K562 (cell line): ENCODE measurements around the gene KLHL35. TPM values are rescaled to one million over a fixed set of nuclear protein-coding genes. Genes with fewer than 3 reads are reported as not detected.

Experiments used
- ATAC-seq: fragments of 200-7000 bp; cut with Tn5 transposase; 3 replicates; pipeline ENCODE4 v1.9.1; 2020; ENCODE audit warnings: moderate library complexity
- BruUV-seq: library from RNA; stranded (reverse); fragments of 400-500 nt; replicated peaks from 2 replicates; lab custom pipeline; 2021; lab: Mats Ljungman, UMichigan
- CTCF ChIA-PET: fragments of 300-600 bp; formaldehyde crosslinking; extraction: SDS; loops from one replicate; lab custom pipeline; 2021; ENCODE audit warnings: low intra/inter-chr PET ratio; lab: Yijun Ruan, JAX
- POLR2A ChIA-PET: fragments of 300-600, 350-650 bp; sonication (Branson Sonifier 250); formaldehyde crosslinking; extraction: SDS; loops from one replicate; lab custom pipeline; 2021; ENCODE audit warnings: antibody characterized with exemption, inconsistent platforms; lab: Yijun Ruan, JAX
- DNase-seq, 4 experiments: peaks; one replicate each; pipeline versions ENCODE4 v3.0.0 to v3.0.0-alpha.2; 2011 to 2018; ENCODE audit warnings: low spot score in 3 of 4, mixed read lengths in 3 of 4; ENCODE audit errors: extremely low read depth in 1 of 4
- FAIRE-seq: peaks from 2 replicates; lab custom pipeline; 2011; peaks lifted over from hg19 to GRCh38; lab: Jason Lieb, UNC
- H2AFZ ChIP-seq: 2 replicates; pipeline ENCODE4 v1.6.0; 2011; ENCODE audit warnings: low read depth, low read length, control low read depth, inconsistent platforms
- H3K27ac ChIP-seq: fragments of 200-600 bp; 3 replicates; pipeline ENCODE4 v1.8.0; 2011; ENCODE audit warnings: low read depth, mild to moderate bottlenecking, control low read depth, inconsistent platforms, low read length, moderate library complexity, mixed read lengths; ENCODE audit errors: extremely low read depth
- H3K27me3 ChIP-seq, 2 experiments: fragments of 300-600 bp in 1 of 2; 2 replicates in 1 of 2; 3 replicates in 1 of 2; pipeline versions ENCODE4 v1.6.0 to v1.8.0; 2011; ENCODE audit warnings: inconsistent platforms in 2 of 2, low read length in 2 of 2, mild to moderate bottlenecking in 1 of 2, mixed read lengths in 1 of 2, moderate library complexity in 1 of 2; ENCODE audit not compliant: control insufficient read depth in 2 of 2, insufficient read depth in 2 of 2
- H3K36me3 ChIP-seq: fragments of 300-600 bp; 3 replicates; pipeline ENCODE4 v1.8.0; 2011; ENCODE audit warnings: mild to moderate bottlenecking, low read length, inconsistent platforms; ENCODE audit not compliant: control insufficient read depth, insufficient read depth
- H3K4me1 ChIP-seq, 2 experiments: fragments of 200-600 bp in 1 of 2; replicated peaks in 1 of 2; 2 replicates in 1 of 2; 3 replicates in 1 of 2; pipeline versions ENCODE4 v1.5.1 to v1.8.0; 2011; ENCODE audit warnings: inconsistent platforms in 2 of 2, low read length in 2 of 2, mild to moderate bottlenecking in 1 of 2, mixed read lengths in 1 of 2, moderate library complexity in 1 of 2; ENCODE audit not compliant: control insufficient read depth in 2 of 2, insufficient read depth in 2 of 2
- H3K4me2 ChIP-seq: 2 replicates; pipeline ENCODE4 v1.6.1; 2011; ENCODE audit warnings: low read length, control low read depth, inconsistent platforms, mixed read lengths; ENCODE audit not compliant: insufficient read depth
- H3K4me3 ChIP-seq: fragments of 200-600 bp; sonication (generic), shearing (Covaris generic); 2 replicates; pipeline ENCODE4 v1.5.1; 2016; ENCODE audit warnings: control low read depth, inconsistent platforms
- H3K79me2 ChIP-seq: fragments of 200-600 bp; 3 replicates; pipeline ENCODE4 v1.8.0; 2011; ENCODE audit warnings: low read length, inconsistent platforms; ENCODE audit not compliant: control insufficient read depth, insufficient read depth
- H3K9ac ChIP-seq, 2 experiments: 2 replicates each; pipeline versions ENCODE4 v1.6.0 to v1.6.1; 2011; ENCODE audit warnings: low read depth in 2 of 2, low read length in 2 of 2, control low read depth in 1 of 2, inconsistent platforms in 1 of 2, mild to moderate bottlenecking in 1 of 2, mixed read lengths in 1 of 2; ENCODE audit not compliant: insufficient read depth in 1 of 2
- H3K9me1 ChIP-seq: one replicate; pipeline ENCODE4 v1.6.0; 2011; ENCODE audit warnings: inconsistent platforms, mild to moderate bottlenecking, low read length, moderate library complexity; ENCODE audit not compliant: control insufficient read depth, insufficient read depth
- H3K9me3 ChIP-seq: replicated peaks from 2 replicates; pipeline ENCODE4 v1.5.1; 2011; ENCODE audit warnings: low read depth, low read length, inconsistent platforms; ENCODE audit not compliant: control insufficient read depth, insufficient read depth
- H4K20me1 ChIP-seq: replicated peaks from 2 replicates; pipeline ENCODE4 v1.6.1; 2011; ENCODE audit warnings: low read length, inconsistent platforms, mixed read lengths; ENCODE audit not compliant: control insufficient read depth, insufficient read depth
- BRCA1 ChIP-seq, 2 experiments: fragments of 450-650 bp in 1 of 2; sonication (generic) in 1 of 2; formaldehyde crosslinking in 1 of 2; IDR thresholded peaks; 2 replicates each; pipeline versions ENCODE4 v1.5.0 to v1.6.1; 2017 to 2020; ENCODE audit warnings: mild to moderate bottlenecking in 1 of 2, missing genetic modification reagents in 1 of 2
- E4F1 ChIP-seq: fragments of 250-450 bp; sonication (Bioruptor Pico); IDR thresholded peaks from 2 replicates; pipeline ENCODE4 v1.5.0; 2021; ENCODE audit warnings: mild to moderate bottlenecking, borderline replicate concordance
- ILF3 ChIP-seq: fragments of 450-650 bp; IDR thresholded peaks from 2 replicates; pipeline ENCODE4 v1.6.1; 2018; ENCODE audit warnings: antibody characterized with exemption, mild to moderate bottlenecking, moderate library complexity, borderline replicate concordance
- PKNOX1 ChIP-seq: fragments of 450-650 bp; IDR thresholded peaks from 2 replicates; pipeline ENCODE4 v1.6.1; 2016
- POLR2A ChIP-seq: fragments of 450-650 bp; conservative IDR thresholded peaks from 2 replicates; pipeline ENCODE4 v1.6.1; 2016
- PRMT5 ChIP-seq: sonication (generic); formaldehyde crosslinking; IDR thresholded peaks from 2 replicates; pipeline ENCODE4 v1.5.0; 2020; ENCODE audit warnings: missing genetic modification reagents
- SNRNP70 ChIP-seq: fragments of 200-400 bp; formaldehyde crosslinking; optimal IDR thresholded peaks from 2 replicates; pipeline ENCODE3; 2017; ENCODE audit warnings: low read depth, low read length
- TSC22D4 ChIP-seq: fragments of 450-650 bp; IDR thresholded peaks from 2 replicates; pipeline ENCODE4 v1.6.1; 2016; ENCODE audit warnings: missing genetic modification characterization, missing biosample characterization, control low read depth
- VEZF1 ChIP-seq: fragments of 200-800 bp; sonication (Bioruptor generic); IDR thresholded peaks from 2 replicates; pipeline ENCODE4 v1.6.1; 2017; ENCODE audit warnings: missing genetic modification characterization, missing compliant biosample characterization
- ZNF133 ChIP-seq: fragments of 250-450 bp; sonication (Bioruptor Pico); IDR thresholded peaks from 2 replicates; pipeline ENCODE4 v1.4.0; 2020; ENCODE audit warnings: mild to moderate bottlenecking
- ZNF57 ChIP-seq: fragments of 450-650 bp; formaldehyde crosslinking; IDR thresholded peaks from 2 replicates; pipeline ENCODE4 v1.4.0; 2020; ENCODE audit warnings: mild to moderate bottlenecking, moderate library complexity
- ZNF695 ChIP-seq: fragments of 450-650 bp; formaldehyde crosslinking; IDR thresholded peaks from 2 replicates; pipeline ENCODE4 v1.4.0; 2020; ENCODE audit warnings: mild to moderate bottlenecking, moderate library complexity
- WGBS: fragments of 100-300 bp; shearing (Covaris generic); methylation state at CpG from one replicate; pipeline ENCODE4 v1.1.6; 2016; ENCODE audit warnings: low coverage, mixed read lengths; ENCODE audit not compliant: insufficient coverage; ENCODE audit errors: missing lambda C conversion rate; 5-methylcytosine and 5-hydroxymethylcytosine counted together
- in situ Hi-C: fragments of 300-500 bp; cut with MboI; formaldehyde crosslinking; loops from 4 replicates; pipeline ENCODE4 v1.15.0; 2018; ENCODE audit warnings: inconsistent platforms, mixed read lengths
- intact Hi-C: fragments of 100-400 bp; cut with micrococcal nuclease; formaldehyde crosslinking; loops from 2 replicates; pipeline ENCODE4 v1.14.2; 2022
- polyA plus RNA-seq, 8 experiments: library from polyadenylated mRNA; depleted of rRNA in 4 of 8; stranded (reverse) in 5 of 8; unstranded in 3 of 8; fragments of >200 nt; fragmentation: Nextera tagmentation in 2 of 8; fragmentation: Illumina TruSeq in 1 of 8; extraction: Ambion mirVana in 2 of 8; extraction: Trizol in 1 of 8; gene quantifications; 2 replicates each; pipeline versions ENCODE4 v1.2.1 to v1.2.3, GENCODE V29; 2011 to 2014; ENCODE audit warnings: inconsistent platforms in 1 of 8, missing spikeins in 1 of 8
- total RNA-seq, 7 experiments: library from RNA; depleted of rRNA in 6 of 7; stranded (reverse); fragments of >200 nt in 6 of 7; fragmentation: Illumina TruSeq in 2 of 7; extraction: Trizol in 2 of 7; gene quantifications; 2 replicates each; pipeline versions ENCODE4 v1.2.1 to v1.2.3, GENCODE V29; 2011 to 2021; ENCODE audit warnings: low replicate concordance in 1 of 7
- TF ChIP-seq, protein P1 (sequence below): sonication (generic); formaldehyde crosslinking; IDR thresholded peaks from 2 replicates; pipeline ENCODE4 v1.4.0; 2020; ENCODE audit warnings: mild to moderate bottlenecking, missing genetic modification reagents

The KLHL35 gene
- total and polyA plus RNA-seq, 9 of the 15 experiments (the other 6 are each of a cell fraction or from before 2014, with no cell fraction given) = not detected

DNA sequence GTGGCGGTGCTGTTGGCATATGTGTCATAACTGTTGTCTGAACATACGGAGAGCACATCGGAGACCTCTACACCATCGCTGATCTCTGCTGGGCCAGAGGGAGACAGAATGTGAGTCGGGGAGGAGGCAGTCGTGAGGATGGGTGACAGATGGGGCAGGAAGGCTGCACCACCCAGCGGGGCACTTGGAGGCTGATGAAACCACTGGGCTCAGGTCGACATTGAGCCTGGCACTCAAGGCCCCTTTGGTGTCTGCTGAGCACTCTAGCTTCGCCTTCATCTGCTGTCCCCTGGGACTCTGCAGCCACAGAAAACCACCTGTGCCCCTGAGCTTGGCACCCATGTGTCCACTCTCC is 2.5 kb upstream of the KLHL35 start:
- peak overlapping the region in 1 of 2 experiments; percentile 12; a peak in 1 of 4 replicates for H3K9ac ChIP-seq
- no peaks in the 10 kb centered on the region for H3K9me3 ChIP-seq
- DNase-seq = no peak
- CTCF ChIA-PET = no interaction called here
- H3K27ac ChIP-seq = no peak overlapping the region
- H3K27me3 ChIP-seq = peaks cover 4 to 22% of the 10 kb centered on the region in 2 experiments; a peak in 4 of 5 replicates
- intact Hi-C loops = no loop called here
- no peak overlapping the region for H3K4me3 ChIP-seq
- no TSS peak for BruUV-seq
- no peaks in the 10 kb centered on the region for H3K79me2 ChIP-seq
- no peaks in the 10 kb centered on the region for H3K9me1 ChIP-seq
- H3K4me1 ChIP-seq = peaks cover 0 to 21% of the 10 kb centered on the region in 2 experiments; a peak in 3 of 5 replicates
- H4K20me1 ChIP-seq = no peaks in the 10 kb centered on the region
- no peak for FAIRE-seq
- no peak overlapping the region for H2AFZ ChIP-seq
- TF ChIP-seq ILF3 (no peak), TSC22D4 (tag) (no peak), PRMT5 (CRISPR knock-in tag) (no peak), SNRNP70 (no peak), ZNF57 (CRISPR knock-in tag) (no peak), PKNOX1 (no peak), ZNF695 (CRISPR knock-in tag) (no peak), E4F1 (CRISPR knock-in tag) (no peak), ZNF133 (CRISPR knock-in tag) (no peak), BRCA1 (IDR thresholded peaks at IDR 0.05) (no peak), BRCA1 (CRISPR knock-in tag; IDR thresholded peaks at IDR 0.05) (no peak), POLR2A (no peak), VEZF1 (no peak)
- TF ChIP-seq, protein P1, sequence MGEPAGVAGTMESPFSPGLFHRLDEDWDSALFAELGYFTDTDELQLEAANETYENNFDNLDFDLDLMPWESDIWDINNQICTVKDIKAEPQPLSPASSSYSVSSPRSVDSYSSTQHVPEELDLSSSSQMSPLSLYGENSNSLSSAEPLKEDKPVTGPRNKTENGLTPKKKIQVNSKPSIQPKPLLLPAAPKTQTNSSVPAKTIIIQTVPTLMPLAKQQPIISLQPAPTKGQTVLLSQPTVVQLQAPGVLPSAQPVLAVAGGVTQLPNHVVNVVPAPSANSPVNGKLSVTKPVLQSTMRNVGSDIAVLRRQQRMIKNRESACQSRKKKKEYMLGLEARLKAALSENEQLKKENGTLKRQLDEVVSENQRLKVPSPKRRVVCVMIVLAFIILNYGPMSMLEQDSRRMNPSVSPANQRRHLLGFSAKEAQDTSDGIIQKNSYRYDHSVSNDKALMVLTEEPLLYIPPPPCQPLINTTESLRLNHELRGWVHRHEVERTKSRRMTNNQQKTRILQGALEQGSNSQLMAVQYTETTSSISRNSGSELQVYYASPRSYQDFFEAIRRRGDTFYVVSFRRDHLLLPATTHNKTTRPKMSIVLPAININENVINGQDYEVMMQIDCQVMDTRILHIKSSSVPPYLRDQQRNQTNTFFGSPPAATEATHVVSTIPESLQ (CRISPR knock-in tag) = no peak
- TF ChIP-seq, all 486 proteins: peak for 0
- POLR2A ChIA-PET = interaction anchor here (0.5 to 1.6 kb wide), 2 partner anchors 35 to 274 kb away, joined by 4 to 7 read pairs; no protein-coding TSS in a partner anchor
- 43% methylated on average over 9 of the region's 9 CpGs for WGBS
- Histone ChIP-seq H3K36me3 (no peaks in the 10 kb centered on the region), H3K4me2 (no peak overlapping the region)
- in situ Hi-C loops = loop anchor here (25.0 kb wide), 1 partner anchor 427 kb away; no protein-coding TSS in a partner anchor
- no peak for ATAC-seq
